Muscle of leg (tissue), 11 donors: ENCODE measurements around the gene MLYCD. TPM values are rescaled to one million over a fixed set of nuclear protein-coding genes. Genes with fewer than 3 reads are reported as not detected.

Experiments
- DNase-seq: peaks from one replicate; pipeline ENCODE4 v3.0.0; 2013
- H3K27ac ChIP-seq: one replicate; pipeline ENCODE4 v1.5.1; 2013; ENCODE audit warnings: mild to moderate bottlenecking, low read length, control low read depth
- H3K27me3 ChIP-seq: one replicate; pipeline ENCODE4 v1.6.1; 2013; ENCODE audit warnings: low read length; ENCODE audit not compliant: control insufficient read depth, insufficient read depth
- H3K36me3 ChIP-seq: one replicate; pipeline ENCODE4 v1.6.1; 2013; ENCODE audit warnings: low read length; ENCODE audit not compliant: control insufficient read depth, insufficient read depth
- H3K4me1 ChIP-seq: one replicate; pipeline ENCODE4 v1.6.1; 2013; ENCODE audit warnings: low read length; ENCODE audit not compliant: control insufficient read depth, insufficient read depth
- H3K4me3 ChIP-seq: one replicate; pipeline ENCODE4 v1.5.1; 2013; ENCODE audit warnings: low read length, control low read depth
- H3K9me3 ChIP-seq: replicated peaks from 2 replicates; pipeline ENCODE4 v1.6.1; 2013; ENCODE audit warnings: low read depth, low read length; ENCODE audit not compliant: control insufficient read depth
- WGBS: methylation state at CpG from one replicate; pipeline ENCODE4 v1.1.5; 2013; ENCODE audit warnings: missing lambda C conversion rate; ENCODE audit not compliant: insufficient coverage; 5-methylcytosine and 5-hydroxymethylcytosine counted together
- polyA plus RNA-seq, 8 donors: library from polyadenylated mRNA; unstranded; fragments of 120-200 nt; gene quantifications; one replicate each; pipeline versions ENCODE4 v1.2.1 to v1.2.3, GENCODE V29; 2013; ENCODE audit warnings: inconsistent platforms in 1 of 8, low replicate concordance in 1 of 8; ENCODE audit not compliant: insufficient read length in 8 of 8, insufficient read depth in 1 of 8
- total RNA-seq: library from RNA; stranded (reverse); fragments of 120-200 nt; gene quantifications from one replicate; pipeline ENCODE4 v1.2.4, GENCODE V29; 2013

Gene MLYCD
- total and polyA plus RNA-seq, 9 donors, result 2.6 to 6.3 (median 3.8) TPM

GRCh38 chr16:83975590-83976260 lies 76.8 kb downstream of the MLYCD start:
- Histone ChIP-seq H3K4me3 (no peak overlapping the region), H3K4me1 (no peaks in the 10 kb centered on the region), H3K27ac (no peak overlapping the region), H3K9me3 (peaks cover 12% of the 10 kb centered on the region), H3K36me3 (no peaks in the 10 kb centered on the region), H3K27me3 (peaks cover 10% of the 10 kb centered on the region)
- WGBS, result 73% methylated on average over 14 of the region's 15 CpGs
- no peak for DNase-seq

Other genes with a start within 250 kb of the MLYCD start
- 137 TPM for gene HSBP1, start 91.1 kb upstream of the MLYCD start, total RNA-seq
- 100 to 1,000 TPM; 116 to 139 (median 123) TPM for gene HSBP1, start 91.1 kb upstream of the MLYCD start, polyA plus RNA-seq
- 0.18 TPM for gene OSGIN1, start 54.1 kb downstream of the MLYCD start, total RNA-seq
- gene OSGIN1, start 54.1 kb downstream of the MLYCD start, polyA plus RNA-seq, result under 1 TPM; 0.24 to 0.88 (median 0.52) TPM
- 0.22 TPM for gene NECAB2, start 69.1 kb downstream of the MLYCD start, total RNA-seq
- 1 to 10 TPM in 2 of 8 donors, under 1 TPM in 6; 0.53 to 1.5 (median 0.87) TPM for gene NECAB2, start 69.1 kb downstream of the MLYCD start, polyA plus RNA-seq
- not detected for gene SLC38A8, start 143.7 kb downstream of the MLYCD start, total RNA-seq
- not detected for gene SLC38A8, start 143.7 kb downstream of the MLYCD start, polyA plus RNA-seq
- 55.7 TPM for gene MBTPS1, start 217.8 kb downstream of the MLYCD start, total RNA-seq
- 10 to 100 TPM; 54.8 to 91.7 (median 71.3) TPM for gene MBTPS1, start 217.8 kb downstream of the MLYCD start, polyA plus RNA-seq
- gene HSDL1, start 246.1 kb downstream of the MLYCD start, total RNA-seq, result 18.6 TPM
- gene HSDL1, start 246.1 kb downstream of the MLYCD start, polyA plus RNA-seq, result 10 to 100 TPM; 14.8 to 20.3 (median 16.9) TPM
- gene DNAAF1, start 246.2 kb downstream of the MLYCD start, total RNA-seq, result under 0.01 TPM
- gene DNAAF1, start 246.2 kb downstream of the MLYCD start, polyA plus RNA-seq, result 1 to 10 TPM in 1 of 8 donors, under 1 TPM in 7; 0.10 to 1.1 (median 0.37) TPM